CD14-positive monocyte (primary cell): Measurements from ENCODE around the gene RNF20. TPM values are rescaled to one million over a fixed set of nuclear protein-coding genes. Genes with fewer than 3 reads are reported as not detected.

Experiments
- DNase-seq, 3 donors: peaks; one replicate each; pipeline ENCODE4 v3.0.0-alpha.2; 2011 to 2022
- H2AFZ ChIP-seq: 2 replicates; pipeline ENCODE4 v1.6.0; 2012; ENCODE audit warnings: mild to moderate bottlenecking, low read depth, low read length, inconsistent platforms; ENCODE audit not compliant: insufficient read depth, poor library complexity, severe bottlenecking
- H3K27ac ChIP-seq, 2 donors: 1 replicate in 1 of 2; 2 replicates in 1 of 2; pipeline ENCODE4 v1.5.1; 2012 to 2013; ENCODE audit warnings: low read length in 2 of 2, control low read depth in 1 of 2, inconsistent platforms in 1 of 2, low read depth in 1 of 2, mild to moderate bottlenecking in 1 of 2
- H3K27me3 ChIP-seq, 2 donors: one replicate each; pipeline versions ENCODE4 v1.6.0 to v1.6.1; 2011 to 2013; ENCODE audit warnings: low read length in 2 of 2; ENCODE audit not compliant: control insufficient read depth in 2 of 2, insufficient read depth in 2 of 2
- H3K36me3 ChIP-seq, 2 donors: replicated peaks in 1 of 2; 1 replicate in 1 of 2; 2 replicates in 1 of 2; pipeline versions ENCODE4 v1.5.1 to v1.6.1; 2012 to 2013; ENCODE audit warnings: low read length in 2 of 2, control low read depth in 1 of 2, inconsistent platforms in 1 of 2, mild to moderate bottlenecking in 1 of 2; ENCODE audit not compliant: insufficient read depth in 2 of 2, control insufficient read depth in 1 of 2
- H3K4me1 ChIP-seq, 2 donors: 1 replicate in 1 of 2; 2 replicates in 1 of 2; pipeline versions ENCODE4 v1.5.1 to v1.6.1; 2012 to 2013; ENCODE audit warnings: low read length in 2 of 2, control low read depth in 1 of 2, inconsistent platforms in 1 of 2, mild to moderate bottlenecking in 1 of 2, moderate library complexity in 1 of 2; ENCODE audit not compliant: insufficient read depth in 2 of 2, control insufficient read depth in 1 of 2
- H3K4me2 ChIP-seq: replicated peaks from 2 replicates; pipeline ENCODE3; 2012; ENCODE audit warnings: low read length, moderate library complexity, mild to moderate bottlenecking; ENCODE audit not compliant: poor library complexity, severe bottlenecking; ENCODE audit errors: extremely low read depth
- H3K4me3 ChIP-seq, 3 experiments: fragments of 200-600 bp in 1 of 3; sonication (generic) in 1 of 3; replicated peaks in 1 of 3; 1 replicate in 2 of 3; 2 replicates in 1 of 3; pipeline ENCODE4 v1.5.1; 2011 to 2013; ENCODE audit warnings: low read length in 3 of 3, mild to moderate bottlenecking in 3 of 3, control low read depth in 2 of 3, low read depth in 2 of 3, inconsistent platforms in 1 of 3, moderate library complexity in 1 of 3
- H3K79me2 ChIP-seq: 2 replicates; pipeline ENCODE4 v1.6.0; 2012; ENCODE audit warnings: mild to moderate bottlenecking, control low read depth, inconsistent platforms, low read length, moderate library complexity; ENCODE audit not compliant: insufficient read depth
- H3K9ac ChIP-seq: 2 replicates; pipeline ENCODE4 v1.6.0; 2017; ENCODE audit warnings: low read length, mild to moderate bottlenecking; ENCODE audit not compliant: insufficient read depth, poor library complexity, severe bottlenecking
- H3K9me3 ChIP-seq, 2 donors: replicated peaks in 1 of 2; 1 replicate in 1 of 2; 2 replicates in 1 of 2; pipeline versions ENCODE4 v1.5.1 to v1.6.1; 2012 to 2013; ENCODE audit warnings: low read length in 2 of 2, control low read depth in 1 of 2; ENCODE audit not compliant: control insufficient read depth in 1 of 2, insufficient read depth in 1 of 2
- H4K20me1 ChIP-seq: 2 replicates; pipeline ENCODE4 v1.6.0; 2012; ENCODE audit warnings: mild to moderate bottlenecking, low read length, control low read depth, moderate library complexity; ENCODE audit not compliant: insufficient read depth
- H3K27ac Mint-ChIP-seq, 7 donors: one replicate each; pipeline ENCODE4 v1.8.0; 2020; ENCODE audit warnings: mild to moderate bottlenecking in 7 of 7, mixed read lengths in 7 of 7, moderate library complexity in 6 of 7, inconsistent platforms in 2 of 7
- H3K27me3 Mint-ChIP-seq, 3 donors: one replicate each; pipeline ENCODE4 v1.8.0; 2021 to 2022; ENCODE audit warnings: low read depth in 3 of 3, mild to moderate bottlenecking in 3 of 3, mixed read lengths in 3 of 3, moderate library complexity in 3 of 3, inconsistent platforms in 1 of 3
- H3K36me3 Mint-ChIP-seq, 2 donors: one replicate each; pipeline ENCODE4 v1.8.0; 2020; ENCODE audit warnings: mixed read lengths in 2 of 2, inconsistent platforms in 1 of 2, mild to moderate bottlenecking in 1 of 2
- H3K4me1 Mint-ChIP-seq: one replicate; pipeline ENCODE4 v1.8.0; 2020; ENCODE audit warnings: mild to moderate bottlenecking, mixed read lengths
- H3K4me3 Mint-ChIP-seq, 2 donors: one replicate each; pipeline ENCODE4 v1.8.0; 2020; ENCODE audit warnings: mild to moderate bottlenecking in 2 of 2, mixed read lengths in 2 of 2, moderate library complexity in 1 of 2
- H3K9me3 Mint-ChIP-seq, 7 donors: one replicate each; pipeline ENCODE4 v1.8.0; 2020 to 2022; ENCODE audit warnings: mixed read lengths in 7 of 7, mild to moderate bottlenecking in 6 of 7, moderate library complexity in 6 of 7, inconsistent platforms in 2 of 7
- CTCF ChIP-seq: fragments of 200-600 bp; IDR thresholded peaks from one replicate; pipeline ENCODE4 v1.8.0; 2022; ENCODE audit warnings: antibody characterized with exemption, mild to moderate bottlenecking
- WGBS: methylation state at CpG from one replicate; pipeline ENCODE4 v1.1.5; 2013; ENCODE audit warnings: missing lambda C conversion rate; ENCODE audit not compliant: insufficient coverage; 5-methylcytosine and 5-hydroxymethylcytosine counted together
- intact Hi-C, 2 donors: fragments of 100-400 bp; cut with micrococcal nuclease; formaldehyde crosslinking; loops; one replicate each; pipeline versions ENCODE4 v1.15.0 to v1.15.1; 2023
- polyA plus RNA-seq, 3 donors: library from polyadenylated mRNA; depleted of rRNA in 1 of 3; unstranded in 2 of 3; stranded (reverse) in 1 of 3; fragments of 300-500 nt in 2 of 3; fragments of >200 nt in 1 of 3; fragmentation: Illumina TruSeq in 2 of 3; gene quantifications; 1 replicate in 2 of 3; 2 replicates in 1 of 3; pipeline ENCODE4 v1.2.3, GENCODE V29; 2012 to 2021

RNF20 gene
- polyA plus RNA-seq, 3 donors = 7.2 to 35.2 (median 22.3) TPM

- Mint-ChIP-seq H3K9me3 (peaks cover 0 to 9% (median 0%) of the 10 kb centered on the region in 7 donors), H3K27ac (peak overlapping the region; percentile 91 to 98 (median 95)), H3K4me3 (peak overlapping the region; percentile 58 to 84), H3K4me1 (peaks cover 35% of the 10 kb centered on the region), H3K27me3 (peaks cover 0 to 3% (median 0%) of the 10 kb centered on the region in 3 donors), H3K36me3 (peaks cover 5 to 7% of the 10 kb centered on the region in 2 donors)
- Histone ChIP-seq H3K9me3 (no peaks in the 10 kb centered on the region), H3K36me3 (no peaks in the 10 kb centered on the region), H3K4me3 (peak overlapping the region; percentile 39 to 71 (median 70)), H2AFZ (peak overlapping the region; percentile 69), H3K79me2 (no peaks in the 10 kb centered on the region), H3K4me2 (peak overlapping the region; percentile 73), H3K4me1 (peaks cover 24 to 39% of the 10 kb centered on the region in 2 donors), H4K20me1 (no peaks in the 10 kb centered on the region), H3K27me3 (no peaks in the 10 kb centered on the region), H3K9ac (no peak overlapping the region), H3K27ac (peak overlapping the region; percentile 35 to 90)
- peak; percentile 84 to 92 (median 90) for DNase-seq
- TF ChIP-seq CTCF = no peak
- WGBS = 0% methylated on average over 2 of the region's 3 CpGs
- intact Hi-C loops = no loop called here
These were observed 52.1 kb downstream of the RNF20 start for GRCh38 chr9:101585740-101586139.

GRCh38 chr9:101586651-101587050 lies 53.0 kb downstream of the RNF20 start:
- peak overlapping the region; percentile 82 to 98 (median 93) for H3K27ac Mint-ChIP-seq
- peak; percentile 36 to 59 (median 36) for DNase-seq
- no peak for TF ChIP-seq CTCF
- no peak overlapping the region for H3K4me3 Mint-ChIP-seq
- H3K4me2 ChIP-seq = peak overlapping the region; percentile 73
- no peaks in the 10 kb centered on the region for H3K27me3 ChIP-seq
- peaks cover 0 to 9% (median 0%) of the 10 kb centered on the region in 7 donors for H3K9me3 Mint-ChIP-seq
- H3K36me3 ChIP-seq = no peaks in the 10 kb centered on the region
- peaks cover 30% of the 10 kb centered on the region for H3K4me1 Mint-ChIP-seq
- peak overlapping the region in 1 of 2 donors; percentile 90 for H3K27ac ChIP-seq
- H3K4me3 ChIP-seq = peak overlapping the region in 1 of 3 experiments; percentile 70
- peak overlapping the region; percentile 69 for H2AFZ ChIP-seq
- WGBS = no CpG with 5 or more reads among the region's 5 CpGs
- peaks cover 0 to 3% (median 0%) of the 10 kb centered on the region in 3 donors for H3K27me3 Mint-ChIP-seq
- peaks cover 20 to 32% of the 10 kb centered on the region in 2 donors for H3K4me1 ChIP-seq
- no peaks in the 10 kb centered on the region for H4K20me1 ChIP-seq
- H3K36me3 Mint-ChIP-seq = peaks cover 5 to 7% of the 10 kb centered on the region in 2 donors
- H3K79me2 ChIP-seq = no peaks in the 10 kb centered on the region
- intact Hi-C loops = no loop called here
- no peak overlapping the region for H3K9ac ChIP-seq
- H3K9me3 ChIP-seq = no peaks in the 10 kb centered on the region
